OCI-LY7 (cell line): Measurements from ENCODE around the gene DHRS7B.

Experiments used
- CTCF ChIP-seq: fragments of 200-600 bp; sonication (generic); conservative IDR thresholded peaks from 2 replicates; pipeline ENCODE4 v1.5.1; 2014; ENCODE audit warnings: mild to moderate bottlenecking, antibody characterized with exemption, low read length, moderate library complexity, mixed read lengths
- EZH2phosphoT487 ChIP-seq: fragments of 200-600 bp; sonication (generic); IDR thresholded peaks from 2 replicates; pipeline ENCODE4 v1.6.1; 2018; ENCODE audit warnings: low read depth, borderline replicate concordance, mild to moderate bottlenecking, mixed run types, antibody characterized with exemption, low read length, moderate library complexity, mixed read lengths

- TF ChIP-seq CTCF (peak; percentile 48), EZH2phosphoT487 (no peak)
These were observed 31.0 kb upstream of the DHRS7B start for GRCh38 chr17:21095735-21096134.
